Trophoblast cell (in vitro differentiated cells and primary cell): ENCODE data around the gene SPIRE1.
A peak's percentile ranks its signal among the peaks of the same experiment; 100 is the strongest.
"Not testable (repeated sequence)": the region's sequence is repeated elsewhere in the genome, so short reads cannot be mapped to it uniquely, and the experiment has no call there.

Experiments
- DNase-seq, 2 donors: peaks; one replicate each; pipeline ENCODE4 v3.0.0-alpha.2; 2016
- H2AFZ ChIP-seq: 2 replicates; pipeline ENCODE4 v1.6.1; 2013; ENCODE audit warnings: low read length, moderate library complexity, mild to moderate bottlenecking; ENCODE audit not compliant: insufficient read depth, poor library complexity
- H2AK5ac ChIP-seq: 2 replicates; pipeline ENCODE4 v1.6.1; 2013; ENCODE audit warnings: mild to moderate bottlenecking, low read length
- H2BK120ac ChIP-seq: 2 replicates; pipeline ENCODE4 v1.6.1; 2013; ENCODE audit warnings: low read length, mild to moderate bottlenecking, moderate library complexity; ENCODE audit not compliant: insufficient read depth, poor library complexity
- H2BK12ac ChIP-seq: 2 replicates; pipeline ENCODE4 v1.6.1; 2013; ENCODE audit warnings: mild to moderate bottlenecking, low read length, moderate library complexity
- H2BK5ac ChIP-seq: 2 replicates; pipeline ENCODE4 v1.6.1; 2013; ENCODE audit warnings: low read length, low read depth, moderate library complexity, mild to moderate bottlenecking; ENCODE audit not compliant: poor library complexity
- H3K14ac ChIP-seq: 2 replicates; pipeline ENCODE4 v1.6.1; 2013; ENCODE audit warnings: mild to moderate bottlenecking, low read length
- H3K18ac ChIP-seq: 2 replicates; pipeline ENCODE4 v1.6.1; 2013; ENCODE audit warnings: mild to moderate bottlenecking, low read length
- H3K23ac ChIP-seq: 2 replicates; pipeline ENCODE4 v1.6.1; 2013; ENCODE audit warnings: low read length
- H3K27ac ChIP-seq: 2 replicates; pipeline ENCODE4 v1.5.1; 2013; ENCODE audit warnings: low read depth, mild to moderate bottlenecking, inconsistent platforms, low read length, moderate library complexity
- H3K27me3 ChIP-seq: 2 replicates; pipeline ENCODE4 v1.6.1; 2013; ENCODE audit warnings: inconsistent platforms, mild to moderate bottlenecking, low read length, moderate library complexity; ENCODE audit not compliant: insufficient read depth
- H3K36me3 ChIP-seq, 2 experiments: 1 replicate in 1 of 2; 2 replicates in 1 of 2; pipeline ENCODE4 v1.6.1; 2013; ENCODE audit warnings: low read length in 2 of 2, mild to moderate bottlenecking in 2 of 2, moderate library complexity in 1 of 2; ENCODE audit not compliant: insufficient read depth in 2 of 2, control insufficient read depth in 1 of 2
- H3K4ac ChIP-seq: 2 replicates; pipeline ENCODE4 v1.6.1; 2013; ENCODE audit warnings: low read depth, mild to moderate bottlenecking, low read length, moderate library complexity
- H3K4me1 ChIP-seq, 2 experiments: 1 replicate in 1 of 2; 2 replicates in 1 of 2; pipeline ENCODE4 v1.6.1; 2013; ENCODE audit warnings: low read length in 2 of 2, mild to moderate bottlenecking in 2 of 2, moderate library complexity in 1 of 2; ENCODE audit not compliant: insufficient read depth in 2 of 2, control insufficient read depth in 1 of 2
- H3K4me2 ChIP-seq: 2 replicates; pipeline ENCODE4 v1.6.1; 2013; ENCODE audit warnings: inconsistent platforms, mild to moderate bottlenecking, low read length, moderate library complexity
- H3K4me3 ChIP-seq: 2 replicates; pipeline ENCODE4 v1.5.1; 2013; ENCODE audit warnings: mild to moderate bottlenecking, low read depth, low read length, inconsistent platforms
- H3K79me1 ChIP-seq: one replicate; pipeline ENCODE4 v1.6.1; 2013; ENCODE audit warnings: low read length
- H3K79me2 ChIP-seq: 2 replicates; pipeline ENCODE4 v1.6.1; 2013; ENCODE audit warnings: low read length, mild to moderate bottlenecking; ENCODE audit not compliant: control insufficient read depth, insufficient read depth, poor library complexity
- H3K9ac ChIP-seq: 2 replicates; pipeline ENCODE4 v1.6.1; 2013; ENCODE audit warnings: mild to moderate bottlenecking, low read length
- H3K9me3 ChIP-seq: 2 replicates; pipeline ENCODE4 v1.6.1; 2013; ENCODE audit warnings: low read depth, mild to moderate bottlenecking, control low read depth, inconsistent platforms, low read length; ENCODE audit not compliant: insufficient read depth
- H4K12ac ChIP-seq: 2 replicates; pipeline ENCODE4 v1.6.1; 2013; ENCODE audit warnings: low read depth, mild to moderate bottlenecking, low read length, moderate library complexity
- H4K8ac ChIP-seq: 2 replicates; pipeline ENCODE4 v1.6.1; 2013; ENCODE audit warnings: low read depth, mild to moderate bottlenecking, low read length, moderate library complexity
- H4K91ac ChIP-seq: one replicate; pipeline ENCODE4 v1.6.1; 2013; ENCODE audit warnings: low read depth, mild to moderate bottlenecking, low read length, moderate library complexity
- WGBS: extraction: QIAGEN DNeasy Blood & Tissue Kit; methylation state at CpG from one replicate; pipeline ENCODE4 v1.1.7; 2013; ENCODE audit warnings: missing lambda C conversion rate; ENCODE audit not compliant: insufficient read length, insufficient coverage; ENCODE audit errors: extremely low coverage; 5-methylcytosine and 5-hydroxymethylcytosine counted together

The SPIRE1 gene

DNA sequence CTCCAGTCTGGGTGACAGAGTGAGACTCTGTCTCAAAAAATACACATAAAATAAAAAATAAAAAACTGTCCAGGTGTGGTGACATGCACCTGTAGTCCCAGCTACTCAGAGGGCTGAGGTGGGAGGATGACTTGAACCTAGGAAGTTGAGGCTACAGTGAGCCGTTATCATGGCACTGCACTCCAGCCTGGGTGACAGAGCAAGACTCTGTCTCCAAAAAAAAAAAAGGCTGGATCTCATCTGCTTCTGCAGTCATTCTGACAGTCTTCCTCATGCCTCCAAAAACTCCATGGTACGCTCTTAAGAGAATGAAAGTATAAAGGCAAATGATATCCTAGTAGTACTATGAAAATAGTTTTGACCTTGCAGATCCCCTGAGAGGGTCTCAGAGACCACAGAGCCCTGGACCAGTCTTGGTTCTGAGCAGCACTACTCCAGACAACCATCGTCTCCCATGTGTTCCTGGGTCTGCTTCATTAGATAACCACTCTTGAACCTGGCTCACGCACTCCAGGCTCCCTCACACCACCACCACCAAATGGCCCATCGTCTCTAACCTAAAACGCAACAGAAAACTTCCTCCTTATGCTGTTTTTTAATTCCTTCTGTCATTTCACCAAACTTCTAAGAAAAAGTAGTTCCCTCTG is 26.0 kb downstream of the SPIRE1 start:
- H3K79me2 ChIP-seq: no peaks in the 10 kb centered on the region
- H3K27ac ChIP-seq: no peak overlapping the region
- H2BK120ac ChIP-seq: no peak overlapping the region
- no peak overlapping the region for H3K4me3 ChIP-seq
- no peak overlapping the region for H4K91ac ChIP-seq
- H2BK5ac ChIP-seq: no peak overlapping the region
- H3K79me1 ChIP-seq: no peaks in the 10 kb centered on the region
- H3K9me3 ChIP-seq: no peaks in the 10 kb centered on the region
- H4K8ac ChIP-seq: no peak overlapping the region
- H4K12ac ChIP-seq: no peak overlapping the region
- no peak overlapping the region for H3K18ac ChIP-seq
- no peak overlapping the region for H3K23ac ChIP-seq
- no peak overlapping the region for H3K4ac ChIP-seq
- no peak overlapping the region for H3K14ac ChIP-seq
- H3K27me3 ChIP-seq: no peaks in the 10 kb centered on the region
- no peaks in the 10 kb centered on the region for H3K36me3 ChIP-seq
- no CpG with 5 or more reads among the region's 6 CpGs for WGBS
- H3K9ac ChIP-seq: no peak overlapping the region
- H2BK12ac ChIP-seq: no peak overlapping the region
- DNase-seq: no peak
- no peaks in the 10 kb centered on the region for H3K4me1 ChIP-seq
- H2AFZ ChIP-seq: no peak overlapping the region
- H2AK5ac ChIP-seq: no peak overlapping the region
- no peak overlapping the region for H3K4me2 ChIP-seq

DNA sequence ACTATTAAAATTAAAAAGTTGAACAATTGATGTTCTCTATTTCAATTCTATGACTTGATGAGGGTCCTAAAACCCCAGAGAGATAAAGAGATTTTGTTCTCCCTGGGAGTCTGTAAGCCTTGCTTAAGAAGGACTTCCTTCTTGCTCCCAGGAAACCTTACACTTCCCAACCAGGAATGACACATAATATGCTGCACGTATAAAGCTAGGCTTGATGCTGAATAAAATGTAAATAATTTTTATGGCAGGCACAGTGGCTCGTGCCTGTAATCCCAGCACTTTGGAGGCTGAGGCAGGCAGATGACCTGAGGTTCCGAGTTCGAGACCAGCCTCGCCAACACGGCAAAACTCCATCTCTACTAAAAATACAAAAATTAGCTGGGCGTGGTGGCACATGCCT is 27.8 kb downstream of the SPIRE1 start:
- H4K12ac ChIP-seq: no peak overlapping the region
- no CpG with 5 or more reads among the region's 7 CpGs for WGBS

DNA sequence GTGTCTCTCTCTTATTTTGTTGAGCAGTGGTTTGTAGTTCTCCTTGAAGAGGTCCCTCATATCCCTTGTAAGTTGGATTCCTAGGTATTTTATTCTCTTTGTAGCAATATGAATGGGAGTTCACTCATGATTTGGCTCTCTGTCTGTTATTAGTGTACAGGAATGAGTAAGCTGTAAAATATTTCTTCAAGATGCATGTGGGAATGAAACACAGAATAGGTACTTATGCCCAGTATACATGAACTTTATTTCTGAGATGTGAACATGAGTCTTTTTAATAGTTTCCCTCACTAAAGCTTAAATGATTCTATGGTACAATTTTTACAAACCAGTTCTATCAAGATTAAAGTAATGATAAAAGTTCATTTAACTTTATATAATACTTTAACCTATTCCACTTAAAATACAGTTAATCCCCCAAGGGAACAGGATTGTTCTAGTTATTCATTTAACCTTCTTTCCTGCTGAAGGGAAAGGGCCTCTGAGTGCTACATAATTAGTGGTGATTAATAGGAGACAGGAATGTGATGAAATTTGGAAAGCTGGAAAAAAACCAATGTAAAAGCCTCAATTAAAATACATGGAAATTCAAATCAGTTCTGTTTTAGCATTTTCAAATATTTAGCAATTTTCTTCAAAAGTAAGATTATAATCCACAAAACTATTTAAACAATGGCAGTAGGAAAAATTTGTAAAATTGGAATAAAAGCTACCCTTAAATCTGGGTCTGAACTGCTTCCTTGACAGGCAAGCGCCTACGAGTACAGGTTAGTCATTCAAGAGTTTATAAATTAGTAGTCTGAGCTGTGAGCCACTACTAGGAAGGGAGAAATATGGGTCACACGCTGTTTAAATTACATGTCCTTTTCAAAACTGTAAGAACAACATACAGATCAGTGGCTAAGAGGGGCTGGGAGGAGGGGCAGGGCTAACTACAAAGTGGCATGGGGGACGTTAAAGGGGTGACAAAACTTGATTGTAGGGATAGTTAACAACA is 28.9 kb downstream of the SPIRE1 start:
- Histone ChIP-seq H4K91ac (no peak overlapping the region), H4K8ac (no peak overlapping the region), H3K9ac (no peak overlapping the region), H3K4me3 (no peak overlapping the region), H3K4me1 (no peaks in the 10 kb centered on the region), H3K27me3 (no peaks in the 10 kb centered on the region), H4K12ac (no peak overlapping the region), H2AK5ac (no peak overlapping the region), H3K9me3 (no peaks in the 10 kb centered on the region), H2BK5ac (no peak overlapping the region), H3K23ac (no peak overlapping the region), H2BK12ac (no peak overlapping the region), H2BK120ac (no peak overlapping the region), H3K14ac (no peak overlapping the region), H3K27ac (no peak overlapping the region), H2AFZ (no peak overlapping the region), H3K4ac (no peak overlapping the region), H3K36me3 (no peaks in the 10 kb centered on the region), H3K18ac (no peak overlapping the region), H3K79me2 (no peaks in the 10 kb centered on the region), H3K79me1 (no peaks in the 10 kb centered on the region), H3K4me2 (no peak overlapping the region)
- WGBS: no CpG with 5 or more reads among the region's 4 CpGs
- peak in 1 of 2 donors; percentile 34 for DNase-seq

More for the DNA sequence above, 27.8 kb downstream of the SPIRE1 start:
- no peaks in the 10 kb centered on the region for H3K36me3 ChIP-seq
- no peak overlapping the region for H3K4me3 ChIP-seq
- no peak for DNase-seq
- H3K79me2 ChIP-seq: no peaks in the 10 kb centered on the region
- no peaks in the 10 kb centered on the region for H3K9me3 ChIP-seq
- H3K27ac ChIP-seq: no peak overlapping the region
- no peak overlapping the region for H2AK5ac ChIP-seq
- no peak overlapping the region for H3K4me2 ChIP-seq
- no peak overlapping the region for H2BK5ac ChIP-seq
- no peak overlapping the region for H3K18ac ChIP-seq
- no peak overlapping the region for H2BK120ac ChIP-seq
- no peak overlapping the region for H3K4ac ChIP-seq
- H3K4me1 ChIP-seq: no peaks in the 10 kb centered on the region
- no peak overlapping the region for H3K14ac ChIP-seq
- no peak overlapping the region for H2AFZ ChIP-seq
- H3K23ac ChIP-seq: no peak overlapping the region
- no peak overlapping the region for H2BK12ac ChIP-seq
- no peak overlapping the region for H4K91ac ChIP-seq
- H3K79me1 ChIP-seq: no peaks in the 10 kb centered on the region
- H3K27me3 ChIP-seq: no peaks in the 10 kb centered on the region
- H3K9ac ChIP-seq: no peak overlapping the region
- H4K8ac ChIP-seq: no peak overlapping the region

DNA sequence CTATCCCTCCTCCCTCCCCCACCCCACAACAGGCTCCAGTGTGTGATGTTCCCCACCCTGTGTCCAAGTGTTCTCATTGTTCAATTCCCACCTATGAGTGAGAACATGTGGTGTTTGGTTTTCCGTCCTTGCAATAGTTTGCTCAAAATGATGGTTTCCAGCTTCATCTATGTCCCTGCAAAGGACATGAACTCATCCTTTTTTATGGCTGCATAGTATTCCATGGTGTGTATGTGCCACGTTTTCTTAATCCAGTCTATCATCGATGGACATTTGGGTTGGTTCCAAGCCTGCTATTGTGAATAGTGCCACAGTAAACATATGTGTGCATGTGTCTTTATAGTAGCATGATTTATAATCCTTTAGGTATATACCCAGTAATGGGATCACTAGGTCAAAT is 30.7 kb downstream of the SPIRE1 start:
- not testable (repeated sequence) for H4K8ac ChIP-seq, H3K79me2 ChIP-seq, H3K4ac ChIP-seq, H2AFZ ChIP-seq, H4K12ac ChIP-seq, H3K27ac ChIP-seq, H3K79me1 ChIP-seq, H2BK5ac ChIP-seq, H3K36me3 ChIP-seq, H2AK5ac ChIP-seq, DNase-seq, H3K4me3 ChIP-seq, H3K14ac ChIP-seq, H2BK12ac ChIP-seq, H3K23ac ChIP-seq, H3K9me3 ChIP-seq, H3K27me3 ChIP-seq, H2BK120ac ChIP-seq, H3K4me1 ChIP-seq, H4K91ac ChIP-seq, H3K18ac ChIP-seq, H3K4me2 ChIP-seq, H3K9ac ChIP-seq
- no CpG with 5 or more reads among the region's 3 CpGs for WGBS
